Caki2 (cell line): ENCODE data around the gene WFDC5. TPM values are rescaled to one million over a fixed set of nuclear protein-coding genes. Genes with fewer than 3 reads are reported as not detected.
"Not testable (repeated sequence)": the region's sequence is repeated elsewhere in the genome, so short reads cannot be mapped to it uniquely, and the experiment has no call there.

ENCODE experiments used
- DNase-seq: peaks from one replicate; pipeline ENCODE4 v3.0.0-alpha.2; 2015; ENCODE audit warnings: low read depth
- in situ Hi-C: cut with HindIII; loops from 2 replicates; pipeline ENCODE4 v1.10.0; 2016; ENCODE audit warnings: low sequenced_read_pairs, low pct_unique_long_range_greater_than_20kb, mixed read lengths
- total RNA-seq: library from RNA; depleted of rRNA; stranded (reverse); fragments of >200 nt; shearing (Covaris generic); gene quantifications from 2 replicates; pipeline ENCODE4 v1.2.3, GENCODE V29; 2014; ENCODE audit warnings: low replicate concordance; rRNA removed

WFDC5 gene
- not detected in 2 replicates for total RNA-seq

GRCh38 chr20:45114465-45115385 lies at the start of gene WFDC5:
Gene WFDC5, minus strand, starts transcription at chr20:45115174. Its CDS starts 91 bp downstream, at chr20:45115083.
- DNase-seq, result no peak
- in situ Hi-C loops, result loop anchor here (25.0 kb wide), 1 partner anchor 173 kb away; no protein-coding TSS in a partner anchor

DNA sequence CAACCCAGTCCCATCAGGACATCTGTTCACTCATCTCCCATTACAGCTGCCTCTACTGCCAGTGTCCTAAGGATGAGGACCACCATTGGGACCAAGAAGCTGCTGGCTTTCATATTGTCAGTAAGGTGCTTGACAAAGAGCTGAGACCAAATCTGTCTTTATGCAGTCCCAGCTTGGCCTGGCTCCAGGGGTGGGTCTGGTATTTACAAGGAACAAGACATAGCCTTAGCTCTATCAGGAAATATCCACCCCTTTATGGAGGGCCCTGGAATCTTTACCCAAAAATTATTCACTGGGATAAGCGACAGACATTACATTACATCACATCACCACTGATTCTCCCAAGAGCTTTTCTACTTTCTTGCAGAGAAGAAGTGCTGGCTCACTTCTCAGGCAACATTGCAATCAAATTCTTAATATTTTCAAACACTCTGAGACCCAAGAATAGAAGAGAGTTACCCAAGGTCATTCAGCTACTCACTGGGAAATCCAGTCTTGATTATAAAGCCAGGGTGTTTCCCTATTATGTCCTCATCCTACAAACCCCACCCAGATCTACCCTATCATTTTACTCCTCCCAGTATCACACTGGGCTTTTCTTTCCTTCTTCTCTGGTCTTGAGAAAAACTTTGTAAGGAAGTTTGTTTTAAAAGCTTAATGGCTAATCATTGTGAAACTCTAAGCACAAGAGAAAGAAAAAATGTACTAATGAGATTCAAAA lies 48.3 kb upstream of the WFDC5 start:
- no peak for DNase-seq
- in situ Hi-C loops, result no loop called here

GRCh38 chr20:45157962-45158361 lies 43.0 kb upstream of the WFDC5 start:
- in situ Hi-C loops, result no loop called here
- no peak for DNase-seq

GRCh38 chr20:45156713-45157112 lies 41.7 kb upstream of the WFDC5 start:
- DNase-seq, result no peak
- in situ Hi-C loops, result no loop called here

GRCh38 chr20:45154794-45155193 lies 39.8 kb upstream of the WFDC5 start:
- in situ Hi-C loops, DNase-seq: not testable (repeated sequence)

GRCh38 chr20:45154183-45154582 lies 39.2 kb upstream of the WFDC5 start:
- no peak for DNase-seq

GRCh38 chr20:45153752-45154151 lies 38.8 kb upstream of the WFDC5 start:
- in situ Hi-C loops, result no loop called here
- DNase-seq, result no peak

More at GRCh38 chr20:45154183-45154582, 39.2 kb upstream of the WFDC5 start:
- in situ Hi-C loops, result no loop called here

DNA sequence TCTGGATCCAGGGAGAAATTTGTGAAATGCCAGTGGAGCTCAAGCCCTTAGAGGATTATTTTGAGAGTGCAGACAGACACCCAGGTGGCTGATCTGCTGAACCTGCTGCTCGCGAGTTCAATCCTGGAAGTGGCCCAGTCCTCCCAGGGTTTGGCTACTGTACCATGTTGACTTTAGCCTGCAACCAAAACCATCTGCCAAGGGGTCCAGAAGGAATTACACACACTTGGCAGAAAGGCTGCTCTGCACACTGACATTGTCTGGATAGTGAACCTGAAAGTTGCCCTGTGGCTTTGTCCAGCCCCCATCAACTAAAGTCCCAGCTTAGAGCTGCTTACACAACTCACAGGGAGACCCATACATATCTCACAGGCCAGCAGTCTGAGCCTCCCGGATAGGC lies 38.2 kb upstream of the WFDC5 start:
- no peak for DNase-seq
- in situ Hi-C loops, result no loop called here

GRCh38 chr20:45152405-45152804 lies 37.4 kb upstream of the WFDC5 start:
- in situ Hi-C loops, result no loop called here
- DNase-seq, result no peak

GRCh38 chr20:45149062-45149461 lies 34.1 kb upstream of the WFDC5 start:
- DNase-seq, result no peak

GRCh38 chr20:45140836-45141235 lies 25.9 kb upstream of the WFDC5 start:
- in situ Hi-C loops, result no loop called here
- no peak for DNase-seq

More at GRCh38 chr20:45149062-45149461, 34.1 kb upstream of the WFDC5 start:
- in situ Hi-C loops, result no loop called here

GRCh38 chr20:45139733-45140375 lies 24.9 kb upstream of the WFDC5 start:
- in situ Hi-C loops, DNase-seq: not testable (repeated sequence)

GRCh38 chr20:45138561-45139300 lies 23.8 kb upstream of the WFDC5 start:
- peak; percentile 31 for DNase-seq
- in situ Hi-C loops, result no loop called here

- in situ Hi-C loops, result no loop called here
- DNase-seq, result no peak
Measured at GRCh38 chr20:45136911-45137310, 21.9 kb upstream of the WFDC5 start.

GRCh38 chr20:45128099-45128498 lies 13.1 kb upstream of the WFDC5 start:
- in situ Hi-C loops, result no loop called here

GRCh38 chr20:45124365-45124764 lies 9.4 kb upstream of the WFDC5 start, which contains the start of gene WFDC12:
Gene WFDC12, minus strand, starts transcription at chr20:45124465. Its CDS starts 18 bp downstream, at chr20:45124447.
- in situ Hi-C loops, result loop anchor here (25.0 kb wide), 1 partner anchor 163 kb away; no protein-coding TSS in a partner anchor
- no peak for DNase-seq

More at GRCh38 chr20:45128099-45128498, 13.1 kb upstream of the WFDC5 start:
- DNase-seq, result peak; percentile 67

DNA sequence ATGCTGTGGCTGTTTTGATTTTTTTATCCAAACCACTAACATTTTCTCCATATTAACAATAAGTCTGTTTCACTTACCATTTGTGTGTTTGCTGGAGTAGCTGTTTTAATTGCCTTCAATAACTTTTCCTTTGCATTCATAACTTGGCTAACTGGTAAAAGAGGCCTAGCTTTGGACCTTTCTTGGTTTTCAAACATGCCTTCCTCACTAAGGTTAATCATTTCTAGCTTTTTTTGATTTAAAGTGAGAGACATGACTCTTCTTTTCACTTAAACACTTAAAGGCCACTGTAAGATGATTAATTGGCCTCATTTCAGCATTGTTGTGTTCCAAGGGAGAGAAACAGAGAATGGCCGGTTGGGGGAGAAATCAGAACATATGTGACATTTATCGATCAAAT lies 6.4 kb upstream of the WFDC5 start:
- no peak for DNase-seq
- in situ Hi-C loops, result loop anchor here (25.0 kb wide), 1 partner anchor 166 kb away; no protein-coding TSS in a partner anchor
